ENCODE data around the gene TTC31.

TTC31 gene

GRCh38 chr2:74528600-74529356 lies 45.9 kb downstream of the TTC31 start:
- ATAC-seq (ENCODE audit: low read depth) (no peak), DNase-seq (ENCODE audit: low spot score) (no peak)
- Histone ChIP-seq H3K4me3 (ENCODE audit: severe bottlenecking) (peak overlapping the region; percentile 87), H3K36me3 (ENCODE audit: low read depth) (peaks cover 42% of the 10 kb centered on the region), H3K27me3 (ENCODE audit: insufficient read depth, poor library complexity, severe bottlenecking) (no peaks in the 10 kb centered on the region), H3K27ac (ENCODE audit: poor library complexity, severe bottlenecking) (peak overlapping the region; percentile 57), H3K9me3 (ENCODE audit: severe bottlenecking) (no peaks in the 10 kb centered on the region), H3K4me1 (ENCODE audit: insufficient read depth, poor library complexity, severe bottlenecking) (peaks cover 2% of the 10 kb centered on the region)
- TF ChIP-seq CTCF (IDR thresholded peaks at IDR 0.05; ENCODE audit: poor library complexity, severe bottlenecking): no peak

DNA sequence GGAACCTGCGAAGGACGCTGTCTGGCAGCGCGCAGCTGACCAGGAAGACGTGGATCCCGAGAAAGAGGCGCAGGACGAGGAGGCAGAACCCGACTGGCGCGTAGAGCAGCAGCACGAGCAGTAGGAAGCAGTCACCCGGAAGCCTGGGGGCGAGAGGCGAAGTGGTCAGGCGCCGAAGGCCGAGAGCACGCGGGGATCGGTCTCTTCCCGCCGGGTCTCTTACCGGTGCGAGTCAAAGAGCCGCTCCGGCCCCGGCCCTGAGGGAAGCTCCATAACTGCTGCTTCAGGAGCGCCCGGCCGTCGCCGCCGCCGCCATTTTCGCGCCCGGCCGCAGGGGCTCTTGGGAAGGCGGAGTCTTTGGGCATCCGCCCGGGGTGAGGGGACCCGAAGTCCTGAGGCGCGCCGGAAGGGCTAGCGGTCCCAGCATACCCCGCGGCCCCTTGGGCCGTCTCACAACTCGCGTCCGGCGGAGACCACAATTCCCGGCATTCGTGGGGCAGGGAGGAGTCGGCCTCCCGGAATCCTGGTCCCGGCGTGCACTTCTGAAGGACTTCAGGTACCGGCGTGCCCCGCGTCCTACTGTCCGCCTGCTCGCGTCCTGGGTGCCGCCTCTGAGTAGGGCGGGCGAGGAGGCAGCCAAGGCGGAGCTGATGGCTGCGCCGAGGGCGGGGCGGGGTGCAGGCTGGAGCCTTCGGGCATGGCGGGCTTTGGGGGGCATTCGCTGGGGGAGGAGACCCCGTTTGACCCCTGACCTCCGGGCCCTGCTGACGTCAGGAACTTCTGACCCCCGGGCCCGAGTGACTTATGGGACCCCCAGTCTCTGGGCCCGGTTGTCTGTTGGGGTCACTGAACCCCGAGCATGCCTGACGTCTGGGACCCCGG lies 46.7 kb downstream of the TTC31 start, which contains the start of the genes AUP1 and HTRA2:
TSS of gene AUP1 (minus strand) at position 350 of the 882 bp plus-strand sequence. CDS start at position 273, 77 bp downstream.
TSS of gene HTRA2 (plus strand) at position 577 of the 882 bp plus-strand sequence. CDS start at position 651, 74 bp downstream.
- Histone ChIP-seq H3K4me3 (ENCODE audit: severe bottlenecking) (peak within 1 kb of the TSS; percentile 87), H3K9me3 (ENCODE audit: severe bottlenecking) (no peaks in the 10 kb centered on the region), H3K27ac (ENCODE audit: poor library complexity, severe bottlenecking) (peak within 1 kb of the TSS; percentile 57), H3K36me3 (ENCODE audit: low read depth) (peaks cover 42% of the 10 kb centered on the region), H3K27me3 (ENCODE audit: insufficient read depth, poor library complexity, severe bottlenecking) (no peaks in the 10 kb centered on the region), H3K4me1 (ENCODE audit: insufficient read depth, poor library complexity, severe bottlenecking) (peaks cover 2% of the 10 kb centered on the region)
- DNase-seq (ENCODE audit: low spot score) (peak; percentile 99), ATAC-seq (ENCODE audit: low read depth) (peak; percentile 94)
- no peak for TF ChIP-seq CTCF (IDR thresholded peaks at IDR 0.05; ENCODE audit: poor library complexity, severe bottlenecking)

GRCh38 chr2:74530239-74531187 lies 47.6 kb downstream of the TTC31 start:
- H3K27me3 ChIP-seq (ENCODE audit: insufficient read depth, poor library complexity, severe bottlenecking): no peaks in the 10 kb centered on the region
- peaks cover 2% of the 10 kb centered on the region for H3K4me1 ChIP-seq (ENCODE audit: insufficient read depth, poor library complexity, severe bottlenecking)
- no peak for DNase-seq (ENCODE audit: low spot score)
- H3K36me3 ChIP-seq (ENCODE audit: low read depth): peaks cover 42% of the 10 kb centered on the region
- peak overlapping the region; percentile 57 for H3K27ac ChIP-seq (ENCODE audit: poor library complexity, severe bottlenecking)
- ATAC-seq (ENCODE audit: low read depth): peak; percentile 6; the same call in 1 of the 3 replicates
- no peak for TF ChIP-seq CTCF (IDR thresholded peaks at IDR 0.05; ENCODE audit: poor library complexity, severe bottlenecking)
- no peaks in the 10 kb centered on the region for H3K9me3 ChIP-seq (ENCODE audit: severe bottlenecking)
- peak overlapping the region; percentile 87 for H3K4me3 ChIP-seq (ENCODE audit: severe bottlenecking)

- no peaks in the 10 kb centered on the region for H3K27me3 ChIP-seq (ENCODE audit: insufficient read depth, poor library complexity, severe bottlenecking)
- H3K27ac ChIP-seq (ENCODE audit: poor library complexity, severe bottlenecking): no peak overlapping the region
- DNase-seq (ENCODE audit: low spot score) (no peak), ATAC-seq (ENCODE audit: low read depth) (no peak)
- H3K36me3 ChIP-seq (ENCODE audit: low read depth): peaks cover 31% of the 10 kb centered on the region
- H3K9me3 ChIP-seq (ENCODE audit: severe bottlenecking): no peaks in the 10 kb centered on the region
- H3K4me1 ChIP-seq (ENCODE audit: insufficient read depth, poor library complexity, severe bottlenecking): no peaks in the 10 kb centered on the region
- no peak overlapping the region for H3K4me3 ChIP-seq (ENCODE audit: severe bottlenecking)
- TF ChIP-seq CTCF (IDR thresholded peaks at IDR 0.05; ENCODE audit: poor library complexity, severe bottlenecking): no peak
These were observed 48.8 kb downstream of the TTC31 start for GRCh38 chr2:74531666-74532065.
